ENCODE data around the gene SEMA4D.

SEMA4D gene

GRCh38 chr9:89448821-89449220 lies 49.1 kb downstream of the SEMA4D start:
- Histone ChIP-seq H3K27ac (no peak overlapping the region), H3K4me2 (ENCODE audit: low read length) (no peak overlapping the region), H3K36me3 (ENCODE audit: control insufficient read depth, insufficient read depth, low read length) (no peaks in the 10 kb centered on the region), H3K4me1 (no peaks in the 10 kb centered on the region), H3K79me2 (no peaks in the 10 kb centered on the region), H3K27me3 (ENCODE audit: control insufficient read depth, insufficient read depth, low read length) (no peaks in the 10 kb centered on the region), H3K9me3 (ENCODE audit: control insufficient read depth, low read length) (no peaks in the 10 kb centered on the region), H2AFZ (no peak overlapping the region), H3K4me3 (ENCODE audit: low read depth, low read length) (no peak overlapping the region), H3K9ac (no peak overlapping the region)
- no peak for TF ChIP-seq CTCF (IDR thresholded peaks at IDR 0.05)

GRCh38 chr9:89448381-89448780 lies 49.5 kb downstream of the SEMA4D start:
- Histone ChIP-seq H3K27me3 (ENCODE audit: control insufficient read depth, insufficient read depth, low read length) (no peaks in the 10 kb centered on the region), H3K4me2 (ENCODE audit: low read length) (no peak overlapping the region), H3K4me3 (ENCODE audit: low read depth, low read length) (no peak overlapping the region), H3K79me2 (no peaks in the 10 kb centered on the region), H3K9me3 (ENCODE audit: control insufficient read depth, low read length) (no peaks in the 10 kb centered on the region), H3K9ac (no peak overlapping the region), H3K4me1 (no peaks in the 10 kb centered on the region), H3K36me3 (ENCODE audit: control insufficient read depth, insufficient read depth, low read length) (no peaks in the 10 kb centered on the region), H2AFZ (no peak overlapping the region), H3K27ac (no peak overlapping the region)
- no peak for TF ChIP-seq CTCF (IDR thresholded peaks at IDR 0.05)

GRCh38 chr9:89447416-89447815 lies 50.5 kb downstream of the SEMA4D start:
- no peak overlapping the region for H2AFZ ChIP-seq
- H3K36me3 ChIP-seq (ENCODE audit: control insufficient read depth, insufficient read depth, low read length), result no peaks in the 10 kb centered on the region
- H3K4me1 ChIP-seq, result no peaks in the 10 kb centered on the region
- H3K9ac ChIP-seq, result no peak overlapping the region
- no peak overlapping the region for H3K4me3 ChIP-seq (ENCODE audit: low read depth, low read length)
- H3K9me3 ChIP-seq (ENCODE audit: control insufficient read depth, low read length), result no peaks in the 10 kb centered on the region
- no peaks in the 10 kb centered on the region for H3K27me3 ChIP-seq (ENCODE audit: control insufficient read depth, insufficient read depth, low read length)
- no peak for TF ChIP-seq CTCF (IDR thresholded peaks at IDR 0.05)
- H3K79me2 ChIP-seq, result no peaks in the 10 kb centered on the region
- H3K4me2 ChIP-seq (ENCODE audit: low read length), result no peak overlapping the region
- no peak overlapping the region for H3K27ac ChIP-seq

GRCh38 chr9:89446961-89447310 lies 51.0 kb downstream of the SEMA4D start:
- no peaks in the 10 kb centered on the region for H3K79me2 ChIP-seq
- no peaks in the 10 kb centered on the region for H3K4me1 ChIP-seq
- H3K36me3 ChIP-seq (ENCODE audit: control insufficient read depth, insufficient read depth, low read length), result no peaks in the 10 kb centered on the region
- H3K27ac ChIP-seq, result no peak overlapping the region
- no peak overlapping the region for H3K9ac ChIP-seq
- no peak overlapping the region for H2AFZ ChIP-seq
- no peak for TF ChIP-seq CTCF (IDR thresholded peaks at IDR 0.05)
- no peaks in the 10 kb centered on the region for H3K27me3 ChIP-seq (ENCODE audit: control insufficient read depth, insufficient read depth, low read length)
- no peak overlapping the region for H3K4me3 ChIP-seq (ENCODE audit: low read depth, low read length)
- no peak overlapping the region for H3K4me2 ChIP-seq (ENCODE audit: low read length)
- no peaks in the 10 kb centered on the region for H3K9me3 ChIP-seq (ENCODE audit: control insufficient read depth, low read length)

GRCh38 chr9:89446261-89446960 lies 51.5 kb downstream of the SEMA4D start:
- no peaks in the 10 kb centered on the region for H3K27me3 ChIP-seq (ENCODE audit: control insufficient read depth, insufficient read depth, low read length)
- H3K4me1 ChIP-seq, result no peaks in the 10 kb centered on the region
- H2AFZ ChIP-seq, result no peak overlapping the region
- TF ChIP-seq CTCF (IDR thresholded peaks at IDR 0.05), result no peak
- H3K36me3 ChIP-seq (ENCODE audit: control insufficient read depth, insufficient read depth, low read length), result no peaks in the 10 kb centered on the region
- no peak overlapping the region for H3K4me2 ChIP-seq (ENCODE audit: low read length)
- no peaks in the 10 kb centered on the region for H3K79me2 ChIP-seq
- no peak overlapping the region for H3K9ac ChIP-seq
- no peak overlapping the region for H3K27ac ChIP-seq
- H3K4me3 ChIP-seq (ENCODE audit: low read depth, low read length), result no peak overlapping the region
- no peaks in the 10 kb centered on the region for H3K9me3 ChIP-seq (ENCODE audit: control insufficient read depth, low read length)

Measured in parathyroid adenoma (tissue), 2 donors.